CD4-positive, alpha-beta memory T cell (primary cell): ENCODE data around the gene CUZD1. TPM values are rescaled to one million over a fixed set of nuclear protein-coding genes. Genes with fewer than 3 reads are reported as not detected.

Experiments used
- CTCF ChIA-PET: fragments of 350-600 bp; sonication (Branson Sonifier 250); formaldehyde crosslinking; loops from one replicate; lab custom pipeline; 2021; ENCODE audit warnings: inconsistent platforms; ENCODE audit not compliant: partially characterized antibody; lab: Charles Lee
- POLR2A ChIA-PET: fragments of 350-600 bp; sonication (Branson Sonifier 250); formaldehyde crosslinking; loops from one replicate; lab custom pipeline; 2021; ENCODE audit not compliant: partially characterized antibody; lab: Charles Lee
- DNase-seq, 5 donors: peaks; one replicate each; pipeline versions ENCODE4 v3.0.0 to v3.0.0-alpha.2; 2020 to 2022; ENCODE audit warnings: mixed read lengths in 1 of 5
- H3K27ac ChIP-seq: one replicate; pipeline ENCODE4 v1.7.0; 2013; ENCODE audit warnings: low read depth, low read length
- H3K27me3 ChIP-seq: 2 replicates; pipeline ENCODE4 v1.7.0; 2013; ENCODE audit warnings: mild to moderate bottlenecking, low read length, moderate library complexity; ENCODE audit not compliant: insufficient read depth
- H3K36me3 ChIP-seq: 2 replicates; pipeline ENCODE4 v1.7.0; 2013; ENCODE audit warnings: mild to moderate bottlenecking, low read length, moderate library complexity; ENCODE audit not compliant: insufficient read depth
- H3K4me1 ChIP-seq: 2 replicates; pipeline ENCODE4 v1.7.0; 2013; ENCODE audit warnings: mild to moderate bottlenecking, low read length, moderate library complexity; ENCODE audit not compliant: insufficient read depth
- H3K4me3 ChIP-seq, 2 donors: one replicate each; pipeline ENCODE4 v1.7.0; 2013; ENCODE audit warnings: low read length in 2 of 2, mild to moderate bottlenecking in 1 of 2
- H3K9me3 ChIP-seq, 2 donors: one replicate each; pipeline ENCODE4 v1.7.0; 2013; ENCODE audit warnings: low read length in 2 of 2, control low read depth in 1 of 2; ENCODE audit not compliant: control insufficient read depth in 1 of 2
- H3K27ac Mint-ChIP-seq, 7 donors: one replicate each; pipeline ENCODE4 v1.8.0; 2020 to 2021; ENCODE audit warnings: mixed read lengths in 7 of 7, mild to moderate bottlenecking in 6 of 7, inconsistent platforms in 3 of 7, moderate library complexity in 3 of 7
- H3K27me3 Mint-ChIP-seq, 2 donors: one replicate each; pipeline ENCODE4 v1.8.0; 2020 to 2021; ENCODE audit warnings: mixed read lengths in 2 of 2
- H3K36me3 Mint-ChIP-seq, 2 donors: one replicate each; pipeline ENCODE4 v1.8.0; 2020 to 2021; ENCODE audit warnings: mixed read lengths in 2 of 2, inconsistent platforms in 1 of 2, mild to moderate bottlenecking in 1 of 2
- H3K4me1 Mint-ChIP-seq, 4 donors: one replicate each; pipeline ENCODE4 v1.8.0; 2020 to 2021; ENCODE audit warnings: mixed read lengths in 4 of 4, mild to moderate bottlenecking in 1 of 4
- H3K4me3 Mint-ChIP-seq, 8 donors: one replicate each; pipeline ENCODE4 v1.8.0; 2020 to 2021; ENCODE audit warnings: mixed read lengths in 8 of 8, mild to moderate bottlenecking in 7 of 8, moderate library complexity in 6 of 8, inconsistent platforms in 3 of 8
- H3K9me3 Mint-ChIP-seq, 8 donors: one replicate each; pipeline ENCODE4 v1.8.0; 2020 to 2021; ENCODE audit warnings: mixed read lengths in 8 of 8, mild to moderate bottlenecking in 5 of 8, inconsistent platforms in 3 of 8, moderate library complexity in 1 of 8
- intact Hi-C: fragments of 100-400 bp; cut with micrococcal nuclease; formaldehyde crosslinking; loops from one replicate; pipeline ENCODE4 v1.15.1; 2023
- polyA plus RNA-seq, 2 donors: library from polyadenylated mRNA; unstranded; fragments of 300-500 nt; fragmentation: Illumina TruSeq; gene quantifications; one replicate each; pipeline ENCODE4 v1.2.3, GENCODE V29; 2021
- total RNA-seq, 2 experiments: library from RNA; stranded (reverse); gene quantifications; one replicate each; pipeline ENCODE4 v1.2.3, GENCODE V29; 2021

The CUZD1 gene
- total and polyA plus RNA-seq, 4 experiments from 2014 or later: 0.86 to 4.1 (median 2.3) TPM

- ChIA-PET CTCF (no interaction called here), POLR2A (no interaction called here)
- H3K4me3 ChIP-seq: no peak overlapping the region
- no peaks in the 10 kb centered on the region for H3K4me1 ChIP-seq
- no peaks in the 10 kb centered on the region for H3K9me3 ChIP-seq
- Mint-ChIP-seq H3K9me3 (peaks cover 0 to 4% (median 1%) of the 10 kb centered on the region in 8 donors), H3K4me1 (peaks cover 0 to 2% (median 0%) of the 10 kb centered on the region in 4 donors), H3K27ac (no peak overlapping the region), H3K36me3 (no peaks in the 10 kb centered on the region), H3K27me3 (peaks cover 5 to 8% of the 10 kb centered on the region in 2 donors), H3K4me3 (no peak overlapping the region)
- no peaks in the 10 kb centered on the region for H3K36me3 ChIP-seq
- intact Hi-C loops: no loop called here
- no peak for DNase-seq
- no peak overlapping the region for H3K27ac ChIP-seq
- no peaks in the 10 kb centered on the region for H3K27me3 ChIP-seq
Measured at GRCh38 chr10:122782911-122783310, 62.7 kb downstream of the CUZD1 start.

Other genes with a start within 250 kb of the CUZD1 start
- not detected for gene C10orf120, start 146.0 kb downstream of the CUZD1 start, total RNA-seq
- not detected for gene C10orf120, start 146.0 kb downstream of the CUZD1 start, polyA plus RNA-seq
- 10 to 100 TPM; 10.8 to 12.8 TPM for gene FAM24B, start 33.7 kb upstream of the CUZD1 start, total RNA-seq
- 10 to 100 TPM in 1 of 2 donors, 1 to 10 TPM in 1; 7.2 to 14.5 TPM for gene FAM24B, start 33.7 kb upstream of the CUZD1 start, polyA plus RNA-seq
- gene FAM24A, start 64.8 kb upstream of the CUZD1 start, total RNA-seq: not detected
- gene FAM24A, start 64.8 kb upstream of the CUZD1 start, polyA plus RNA-seq: not detected
- gene C10orf88, start 108.4 kb upstream of the CUZD1 start, total RNA-seq: 10 to 100 TPM; 10.5 to 12.3 TPM
- gene C10orf88, start 108.4 kb upstream of the CUZD1 start, polyA plus RNA-seq: 1 to 10 TPM; 8.1 to 9.6 TPM
- 1 to 10 TPM; 3.9 to 4.7 TPM for gene PSTK, start 134.5 kb upstream of the CUZD1 start, total RNA-seq
- 10 to 100 TPM in 1 of 2 donors, 1 to 10 TPM in 1; 6.0 to 11.6 TPM for gene PSTK, start 134.5 kb upstream of the CUZD1 start, polyA plus RNA-seq
- gene IKZF5, start 162.9 kb upstream of the CUZD1 start, total RNA-seq: 10 to 100 TPM; 37.4 to 45.9 TPM
- gene IKZF5, start 162.9 kb upstream of the CUZD1 start, polyA plus RNA-seq: 10 to 100 TPM; 11.0 to 14.7 TPM
- 10 to 100 TPM; 35.7 to 36.4 TPM for gene ACADSB, start 163.1 kb upstream of the CUZD1 start, total RNA-seq
- 10 to 100 TPM; 26.9 to 45.3 TPM for gene ACADSB, start 163.1 kb upstream of the CUZD1 start, polyA plus RNA-seq